ENCODE measurements around the gene SPOCK1.

The SPOCK1 gene

GRCh38 chr5:137440795-137441194, 58.3 kb downstream of the SPOCK1 start:
- TF ChIP-seq GATA2 (IDR thresholded peaks at IDR 0.05; ENCODE audit: low read depth, low read length) (no peak), GATA3 (IDR thresholded peaks at IDR 0.05; ENCODE audit: low read depth, low read length) (no peak)

GRCh38 chr5:137439645-137440044, 59.5 kb downstream of the SPOCK1 start:
- 0 out of 2 replicates have a peak, but pooled peaks have one; percentile 9 for TF ChIP-seq GATA2 (IDR thresholded peaks at IDR 0.05; ENCODE audit: low read depth, low read length)
- no peak for TF ChIP-seq GATA3 (IDR thresholded peaks at IDR 0.05; ENCODE audit: low read depth, low read length)

- TF ChIP-seq GATA2 (IDR thresholded peaks at IDR 0.05; ENCODE audit: low read depth, low read length) (no peak), GATA3 (IDR thresholded peaks at IDR 0.05; ENCODE audit: low read depth, low read length) (no peak)
Observed at GRCh38 chr5:137438932-137439331, 60.2 kb downstream of the SPOCK1 start.

- TF ChIP-seq GATA3 (IDR thresholded peaks at IDR 0.05; ENCODE audit: low read depth, low read length): no peak
Observed at GRCh38 chr5:137437774-137438173, 61.4 kb downstream of the SPOCK1 start.

- TF ChIP-seq GATA2 (IDR thresholded peaks at IDR 0.05; ENCODE audit: low read depth, low read length) (no peak), GATA3 (IDR thresholded peaks at IDR 0.05; ENCODE audit: low read depth, low read length) (no peak)
Observed at GRCh38 chr5:137433539-137433938, 65.6 kb downstream of the SPOCK1 start.

GRCh38 chr5:137432376-137432775, 66.8 kb downstream of the SPOCK1 start:
- no peak for TF ChIP-seq GATA2 (IDR thresholded peaks at IDR 0.05; ENCODE audit: low read depth, low read length)
- no peak for TF ChIP-seq GATA3 (IDR thresholded peaks at IDR 0.05; ENCODE audit: low read depth, low read length)

- TF ChIP-seq GATA2 (IDR thresholded peaks at IDR 0.05; ENCODE audit: low read depth, low read length) (no peak), GATA3 (IDR thresholded peaks at IDR 0.05; ENCODE audit: low read depth, low read length) (no peak)
Observed at GRCh38 chr5:137431051-137431450, 68.1 kb downstream of the SPOCK1 start.

GRCh38 chr5:137415231-137415681, 83.9 kb downstream of the SPOCK1 start:
- TF ChIP-seq GATA3 (IDR thresholded peaks at IDR 0.05; ENCODE audit: low read depth, low read length) (no peak), GATA2 (IDR thresholded peaks at IDR 0.05; ENCODE audit: low read depth, low read length) (no peak)

GRCh38 chr5:137414112-137414755, 84.9 kb downstream of the SPOCK1 start:
- TF ChIP-seq GATA2 (IDR thresholded peaks at IDR 0.05; ENCODE audit: low read depth, low read length) (peak; percentile 58), GATA3 (IDR thresholded peaks at IDR 0.05; ENCODE audit: low read depth, low read length) (peak; percentile 34; the same call in 1 of the 2 replicates)

GRCh38 chr5:137412136-137412535, 87.0 kb downstream of the SPOCK1 start:
- no peak for TF ChIP-seq GATA2 (IDR thresholded peaks at IDR 0.05; ENCODE audit: low read depth, low read length)
- no peak for TF ChIP-seq GATA3 (IDR thresholded peaks at IDR 0.05; ENCODE audit: low read depth, low read length)

GRCh38 chr5:137410234-137411010, 88.7 kb downstream of the SPOCK1 start:
- TF ChIP-seq GATA3 (IDR thresholded peaks at IDR 0.05; ENCODE audit: low read depth, low read length): peak; percentile 61
- peak; percentile 71 for TF ChIP-seq GATA2 (IDR thresholded peaks at IDR 0.05; ENCODE audit: low read depth, low read length)

GRCh38 chr5:137409736-137410135, 89.4 kb downstream of the SPOCK1 start:
- TF ChIP-seq GATA3 (IDR thresholded peaks at IDR 0.05; ENCODE audit: low read depth, low read length) (no peak), GATA2 (IDR thresholded peaks at IDR 0.05; ENCODE audit: low read depth, low read length) (no peak)

- TF ChIP-seq GATA3 (IDR thresholded peaks at IDR 0.05; ENCODE audit: low read depth, low read length) (no peak), GATA2 (IDR thresholded peaks at IDR 0.05; ENCODE audit: low read depth, low read length) (peak; percentile 41; the same call in 1 of the 2 replicates)
Observed at GRCh38 chr5:137407090-137407489, 92.0 kb downstream of the SPOCK1 start.

- TF ChIP-seq GATA3 (IDR thresholded peaks at IDR 0.05; ENCODE audit: low read depth, low read length) (no peak), GATA2 (IDR thresholded peaks at IDR 0.05; ENCODE audit: low read depth, low read length) (no peak)
Observed at GRCh38 chr5:137405393-137405792, 93.7 kb downstream of the SPOCK1 start.

GRCh38 chr5:137403869-137404268, 95.3 kb downstream of the SPOCK1 start:
- TF ChIP-seq GATA3 (IDR thresholded peaks at IDR 0.05; ENCODE audit: low read depth, low read length): no peak

Measured in SH-SY5Y (cell line).